Mucosa of descending colon (tissue), 3 donors: Measurements from ENCODE around the gene C7orf33. TPM values are rescaled to one million over a fixed set of nuclear protein-coding genes. Genes with fewer than 3 reads are reported as not detected.

ENCODE experiments used
- ATAC-seq: fragments of 200-7000 bp; cut with Tn5 transposase; one replicate; pipeline ENCODE4 v1.9.1; 2020; ENCODE audit warnings: mild to moderate bottlenecking, moderate library complexity
- DNase-seq, 3 donors: peaks; one replicate each; pipeline ENCODE4 v3.0.0-alpha.2; 2020
- H3K36me3 ChIP-seq: fragments of 200-600 bp; one replicate; pipeline ENCODE4 v1.8.0; 2021; ENCODE audit warnings: low read depth, mild to moderate bottlenecking
- H3K4me1 ChIP-seq: fragments of 200-600 bp; one replicate; pipeline ENCODE4 v1.8.0; 2021; ENCODE audit warnings: low read depth, mild to moderate bottlenecking
- H3K4me3 ChIP-seq: fragments of 200-600 bp; one replicate; pipeline ENCODE4 v1.8.0; 2021; ENCODE audit warnings: mild to moderate bottlenecking
- H3K9me3 ChIP-seq: fragments of 200-600 bp; one replicate; pipeline ENCODE4 v1.8.0; 2021; ENCODE audit warnings: mild to moderate bottlenecking
- intact Hi-C, 2 donors: fragments of 100-400 bp; cut with DNase I in 1 of 2; cut with micrococcal nuclease in 1 of 2; formaldehyde crosslinking; loops; one replicate each; pipeline versions ENCODE4 v1.11.0 to v1.11.1; 2022; cut with DNase I, micrococcal nuclease
- total RNA-seq, 3 donors: library from RNA; stranded (reverse); fragmentation: NEBNext Ultra II Directional in 2 of 3; extraction: Animal tissue kit (Norgen Biotek cat#: 25700) in 2 of 3; gene quantifications; one replicate each; pipeline versions ENCODE4 v1.2.1 to v1.2.4, GENCODE V29; 2021 to 2023
- TF ChIP-seq, protein P1 (sequence below): fragments of 200-600 bp; IDR thresholded peaks from one replicate; pipeline ENCODE4 v1.8.0; 2022; ENCODE audit warnings: antibody characterized with exemption, mild to moderate bottlenecking
- donor health status: DM: no; HTN: no; CAD: no; lungs with moderate emphysema.
- donor health status: DM: no; HTN: no; CAD: no.
- donor health status: DM: no; HTN: yes; CAD: no.

Gene C7orf33
- total RNA-seq, 3 donors from 2014 or later = not detected

DNA sequence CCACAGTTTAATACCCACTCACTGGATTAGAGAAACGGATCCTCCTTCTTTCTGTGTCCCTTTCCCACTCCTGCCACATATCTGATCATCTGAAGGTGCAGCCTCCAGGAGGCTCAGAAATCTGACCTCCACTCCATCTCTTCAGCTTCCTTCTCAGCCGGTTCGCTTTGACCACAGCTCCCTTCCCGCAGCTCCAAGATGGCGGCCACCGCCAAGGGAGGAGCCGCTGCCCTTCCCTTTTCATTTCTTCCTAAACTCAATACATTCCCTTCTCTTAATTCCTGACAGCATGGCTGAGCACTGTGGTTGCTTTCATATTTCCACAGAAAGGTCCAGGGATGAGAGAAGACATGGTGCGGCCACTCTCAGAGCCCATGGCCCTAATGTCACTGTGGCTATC, 43.7 kb upstream of the C7orf33 start:
- ATAC-seq = no peak
- Histone ChIP-seq H3K36me3 (no peaks in the 10 kb centered on the region), H3K9me3 (no peaks in the 10 kb centered on the region), H3K4me1 (no peaks in the 10 kb centered on the region), H3K4me3 (no peak overlapping the region)
- TF ChIP-seq, protein P1, sequence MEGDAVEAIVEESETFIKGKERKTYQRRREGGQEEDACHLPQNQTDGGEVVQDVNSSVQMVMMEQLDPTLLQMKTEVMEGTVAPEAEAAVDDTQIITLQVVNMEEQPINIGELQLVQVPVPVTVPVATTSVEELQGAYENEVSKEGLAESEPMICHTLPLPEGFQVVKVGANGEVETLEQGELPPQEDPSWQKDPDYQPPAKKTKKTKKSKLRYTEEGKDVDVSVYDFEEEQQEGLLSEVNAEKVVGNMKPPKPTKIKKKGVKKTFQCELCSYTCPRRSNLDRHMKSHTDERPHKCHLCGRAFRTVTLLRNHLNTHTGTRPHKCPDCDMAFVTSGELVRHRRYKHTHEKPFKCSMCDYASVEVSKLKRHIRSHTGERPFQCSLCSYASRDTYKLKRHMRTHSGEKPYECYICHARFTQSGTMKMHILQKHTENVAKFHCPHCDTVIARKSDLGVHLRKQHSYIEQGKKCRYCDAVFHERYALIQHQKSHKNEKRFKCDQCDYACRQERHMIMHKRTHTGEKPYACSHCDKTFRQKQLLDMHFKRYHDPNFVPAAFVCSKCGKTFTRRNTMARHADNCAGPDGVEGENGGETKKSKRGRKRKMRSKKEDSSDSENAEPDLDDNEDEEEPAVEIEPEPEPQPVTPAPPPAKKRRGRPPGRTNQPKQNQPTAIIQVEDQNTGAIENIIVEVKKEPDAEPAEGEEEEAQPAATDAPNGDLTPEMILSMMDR = no peak
- DNase-seq = no peak
- intact Hi-C loops = no loop called here

DNA sequence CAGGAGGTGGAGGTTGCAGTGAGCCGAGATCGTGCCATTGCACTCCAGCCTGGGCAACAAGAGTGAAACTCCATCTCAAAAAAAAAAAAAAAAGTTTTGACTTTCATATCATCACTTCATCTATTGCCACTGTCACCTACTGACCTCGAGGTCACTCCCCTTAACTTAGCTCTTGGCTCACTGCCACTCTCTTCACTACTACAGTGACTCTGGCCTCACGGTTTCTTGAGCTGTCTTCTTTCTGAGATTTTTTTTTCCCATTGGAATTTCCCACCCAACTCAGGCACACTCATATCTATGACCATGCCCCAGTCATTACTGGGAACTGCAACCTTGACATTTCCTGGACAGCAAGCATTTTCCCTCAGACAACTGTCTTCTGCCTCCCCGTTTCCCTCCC, 42.6 kb upstream of the C7orf33 start:
- Histone ChIP-seq H3K9me3 (no peaks in the 10 kb centered on the region), H3K4me3 (no peak overlapping the region), H3K4me1 (no peaks in the 10 kb centered on the region), H3K36me3 (no peaks in the 10 kb centered on the region)
- no peak for DNase-seq
- ATAC-seq = no peak
- TF ChIP-seq, protein P1 = no peak
- intact Hi-C loops = no loop called here

DNA sequence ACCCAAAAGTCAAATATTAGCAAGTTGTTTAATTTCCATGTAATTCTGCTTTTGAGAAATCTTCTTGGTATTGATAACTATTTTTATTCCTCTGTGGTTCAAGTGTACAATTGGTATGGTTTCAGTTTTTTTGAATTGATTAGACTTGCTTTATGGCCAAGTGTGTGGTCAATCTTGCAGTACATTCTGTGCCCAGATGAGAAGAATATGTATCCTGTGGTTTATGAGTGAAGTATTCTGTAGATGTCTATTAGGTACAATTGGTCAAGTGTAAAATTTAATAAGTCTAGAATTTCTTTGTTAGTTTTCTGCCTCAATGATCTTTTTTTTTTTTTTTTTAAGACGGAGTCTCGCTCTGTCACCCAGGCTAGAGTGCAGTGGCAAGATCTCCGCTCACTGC, 36.6 kb upstream of the C7orf33 start:
- intact Hi-C loops = no loop called here
- no peak overlapping the region for H3K4me3 ChIP-seq

DNA sequence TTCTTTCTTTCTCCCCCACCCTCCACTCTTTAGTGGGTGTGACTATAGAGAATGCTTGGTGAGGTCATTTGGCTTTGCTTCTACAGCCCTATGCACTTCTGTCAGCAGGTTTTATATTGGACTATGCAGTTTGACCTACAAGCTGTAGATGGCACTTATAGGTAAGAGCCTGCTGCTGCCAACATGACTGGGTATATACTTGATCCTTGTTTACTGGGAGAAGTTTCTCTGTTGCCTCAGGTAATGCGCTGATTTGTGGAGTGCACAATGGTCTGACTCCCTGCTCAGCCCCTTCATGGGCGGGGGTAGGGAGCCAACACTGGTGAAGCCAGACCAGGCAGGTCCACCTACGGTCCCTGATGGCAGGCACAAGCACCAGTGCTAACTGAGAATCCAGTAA, 33.7 kb upstream of the C7orf33 start:
- TF ChIP-seq, protein P1 = no peak
- intact Hi-C loops = no loop called here
- Histone ChIP-seq H3K9me3 (no peaks in the 10 kb centered on the region), H3K36me3 (no peaks in the 10 kb centered on the region), H3K4me3 (no peak overlapping the region), H3K4me1 (no peaks in the 10 kb centered on the region)
- ATAC-seq = no peak
- DNase-seq = no peak

More for the DNA sequence above, 36.6 kb upstream of the C7orf33 start:
- Histone ChIP-seq H3K36me3 (no peaks in the 10 kb centered on the region), H3K4me1 (no peaks in the 10 kb centered on the region), H3K9me3 (no peaks in the 10 kb centered on the region)
- TF ChIP-seq, protein P1 = no peak
- no peak for ATAC-seq
- no peak for DNase-seq

DNA sequence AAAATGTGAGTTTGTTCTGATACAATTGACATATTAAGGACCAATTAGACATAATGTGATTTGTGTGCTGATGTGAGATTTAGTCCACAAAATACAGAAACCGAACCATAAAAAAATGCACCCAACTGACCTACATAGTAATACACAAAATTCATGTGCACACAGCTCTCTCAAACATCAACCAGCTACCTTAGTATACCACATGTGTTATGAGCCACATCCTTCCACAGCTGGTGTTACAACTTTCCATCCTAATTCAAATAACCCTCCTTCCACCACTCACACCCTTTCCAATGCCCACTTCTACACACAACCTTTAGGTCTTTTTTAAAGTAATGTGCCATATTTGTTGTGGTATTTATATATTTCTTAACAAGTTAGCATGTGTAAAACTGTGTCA, 31.7 kb upstream of the C7orf33 start:
- Histone ChIP-seq H3K4me3 (no peak overlapping the region), H3K9me3 (no peaks in the 10 kb centered on the region), H3K36me3 (no peaks in the 10 kb centered on the region), H3K4me1 (no peaks in the 10 kb centered on the region)
- no peak for DNase-seq
- no peak for ATAC-seq
- TF ChIP-seq, protein P1 = no peak
- intact Hi-C loops = no loop called here

DNA sequence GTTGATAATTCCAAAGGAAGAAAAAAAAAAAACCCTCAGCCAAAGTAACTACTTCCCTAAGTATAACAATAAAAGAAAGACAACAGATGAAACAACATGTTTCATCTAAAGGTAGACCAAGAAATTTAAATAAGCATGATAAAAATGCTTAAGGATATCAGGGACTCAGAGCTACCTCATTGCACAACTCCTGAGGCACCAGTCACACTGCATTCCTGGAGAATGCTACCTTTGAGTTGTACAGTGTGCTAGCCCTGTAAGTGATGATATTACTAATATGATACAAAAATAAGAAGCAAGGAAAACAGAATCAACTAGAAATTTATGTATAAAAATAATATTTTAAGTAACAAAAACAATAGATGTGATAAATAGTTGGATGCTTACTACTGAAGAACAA, 29.5 kb upstream of the C7orf33 start:
- Histone ChIP-seq H3K9me3 (no peaks in the 10 kb centered on the region), H3K4me3 (no peak overlapping the region), H3K4me1 (peaks cover 3% of the 10 kb centered on the region), H3K36me3 (no peaks in the 10 kb centered on the region)
- TF ChIP-seq, protein P1 = no peak
- ATAC-seq (no peak), DNase-seq (no peak)
- intact Hi-C loops = no loop called here
